SK-MEL-5 (cell line): ENCODE measurements around the gene TEX19. TPM values are rescaled to one million over a fixed set of nuclear protein-coding genes. Genes with fewer than 3 reads are reported as not detected.

Experiments used
- DNase-seq: peaks from one replicate; pipeline ENCODE4 v3.0.0-alpha.2; 2016; ENCODE audit warnings: low read depth, low spot score
- in situ Hi-C: cut with HindIII; loops from 2 replicates; pipeline ENCODE4 v1.10.0; 2016; ENCODE audit warnings: low sequenced_read_pairs, high pct_unique_total_duplicates, low pct_unique_long_range_greater_than_20kb
- polyA plus RNA-seq, 2 experiments: library from polyadenylated mRNA; depleted of rRNA; stranded (reverse); fragments of >200 nt; gene quantifications; 2 replicates each; pipeline ENCODE4 v1.2.3, GENCODE V29; 2015
- total RNA-seq: library from RNA; depleted of rRNA; stranded (reverse); fragments of >200 nt; shearing (Covaris generic); gene quantifications from 2 replicates; pipeline ENCODE4 v1.2.3, GENCODE V29; 2014; rRNA removed

TEX19 gene, protein sequence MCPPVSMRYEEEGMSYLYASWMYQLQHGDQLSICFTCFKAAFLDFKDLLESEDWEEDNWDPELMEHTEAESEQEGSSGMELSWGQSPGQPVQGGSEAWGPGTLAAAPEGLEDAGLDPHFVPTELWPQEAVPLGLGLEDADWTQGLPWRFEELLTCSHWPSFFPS
- total RNA-seq = 0.05 and 0.19 TPM in 2 replicates
- 0.27 and 0.35 TPM in 2 replicates for polyA plus RNA-seq (2015; cell fraction: cytosol; rRNA removed)
- 0.18 TPM in 1 of 2 replicates, not detected in the other for polyA plus RNA-seq (2015; cell fraction: nucleus; rRNA removed)

DNA sequence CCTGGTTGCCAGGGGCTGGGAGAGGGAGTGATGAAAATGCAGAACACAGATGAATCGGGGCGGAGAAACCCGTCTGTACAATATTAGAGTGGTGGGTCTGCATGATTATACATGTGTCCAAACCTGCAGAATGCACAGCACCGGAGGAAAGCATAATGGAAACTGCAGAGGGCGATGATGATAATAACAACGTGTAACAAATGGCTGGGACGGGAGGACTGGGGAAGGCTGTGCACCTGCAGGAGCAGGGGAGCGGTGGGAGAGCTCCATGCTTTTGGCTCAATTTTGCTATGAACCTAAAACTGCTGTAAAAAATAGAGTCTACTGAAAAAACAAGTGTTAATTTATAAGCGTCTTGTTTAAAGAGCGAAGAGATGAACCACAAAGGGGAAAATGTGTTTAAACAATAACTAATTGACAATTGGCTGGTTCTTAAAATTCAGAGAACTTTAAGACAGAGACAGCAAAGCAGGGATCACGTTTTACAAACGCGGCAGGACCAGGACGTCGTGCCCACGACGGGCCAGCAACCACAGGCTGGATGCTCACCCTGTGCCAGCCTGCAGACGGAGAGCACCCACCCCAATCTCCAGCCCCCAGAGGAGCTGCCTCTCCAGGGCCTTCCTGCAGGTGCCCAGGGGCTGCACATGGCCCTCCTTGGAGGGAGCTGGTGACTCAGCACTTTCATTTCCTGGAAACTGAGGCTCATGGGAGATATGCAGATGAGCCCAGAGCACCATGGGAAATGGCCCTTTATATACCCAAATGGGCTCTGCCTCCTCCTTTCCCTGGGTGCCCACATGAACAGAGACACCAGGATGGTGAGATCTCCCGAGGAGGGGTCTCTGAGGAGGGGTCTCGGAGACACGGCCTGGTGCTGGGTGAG lies at the start of gene TEX19:
TEX19 (plus strand) TSS at position 783 of the 886 bp plus-strand sequence. CDS start 2,904 bp downstream, outside the sequence.
- in situ Hi-C loops = no loop called here
- DNase-seq = peak; percentile 35

DNA sequence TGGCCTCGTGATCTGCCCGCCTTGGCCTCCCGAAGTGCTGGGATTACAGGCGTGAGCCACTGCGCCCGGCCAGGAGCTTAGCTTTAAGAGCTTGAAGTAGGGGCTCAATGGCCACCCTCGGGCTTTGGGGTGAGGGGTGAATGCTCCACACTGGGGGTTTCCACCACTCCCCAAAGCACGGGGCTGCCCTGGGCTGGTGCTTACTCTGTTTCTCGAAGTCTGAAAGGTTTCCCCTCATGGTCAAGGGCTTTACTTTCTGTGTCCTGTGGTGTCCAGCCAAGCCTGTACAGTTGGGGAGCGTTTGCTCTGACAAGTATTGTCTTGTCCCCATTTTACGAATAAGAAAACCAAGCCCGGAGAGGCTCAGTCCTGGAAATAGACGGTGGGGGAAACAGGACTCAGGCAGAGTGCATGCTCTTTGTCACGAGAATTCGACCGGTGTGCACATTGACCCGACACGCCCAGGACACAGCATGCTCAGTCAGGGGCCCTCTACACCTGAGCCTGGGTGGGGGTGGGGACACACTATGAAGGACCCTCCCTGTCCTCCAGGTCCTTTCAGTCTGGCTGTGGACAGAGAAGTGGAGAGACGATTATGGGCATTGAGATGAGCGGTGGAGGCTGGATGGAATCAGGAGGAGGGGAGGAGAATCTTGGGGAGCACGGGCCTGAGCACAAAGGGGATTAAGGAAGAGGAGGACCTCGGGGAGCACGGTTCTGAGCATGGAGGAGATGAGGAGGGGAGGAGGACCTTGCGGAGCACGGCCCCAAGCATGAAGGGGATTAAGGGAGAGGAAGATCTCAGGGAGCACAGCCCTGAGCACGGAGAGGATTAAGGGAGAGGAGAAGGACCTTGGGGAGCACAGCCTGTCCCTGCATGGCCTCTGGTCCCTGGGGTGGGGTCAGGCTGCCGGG lies 49.1 kb upstream of the TEX19 start:
- in situ Hi-C loops = no loop called here
- no peak for DNase-seq

DNA sequence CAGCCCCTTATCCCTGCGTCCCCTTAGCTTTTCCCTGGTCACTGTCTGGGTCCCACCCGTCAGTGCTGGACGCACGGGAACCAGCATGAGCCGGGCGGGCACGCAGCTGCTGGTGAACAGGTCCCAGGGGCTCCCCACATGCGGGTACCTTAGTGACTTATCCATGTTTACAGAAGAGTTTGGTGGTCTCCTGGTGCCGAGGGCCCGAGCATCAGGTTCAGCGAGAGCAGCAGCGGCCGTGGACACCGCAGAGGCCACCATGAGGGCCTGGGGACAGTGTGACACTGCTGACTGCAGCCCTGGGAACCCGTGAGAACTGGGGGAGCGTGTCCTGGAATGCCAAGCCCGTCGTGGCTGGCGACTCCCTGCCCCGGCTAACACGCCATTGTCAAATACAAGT lies 48.2 kb upstream of the TEX19 start:
- in situ Hi-C loops = no loop called here
- no peak for DNase-seq

- no peak for DNase-seq
- in situ Hi-C loops = no loop called here
Observed at GRCh38 chr17:82311971-82312370, 47.1 kb upstream of the TEX19 start.

DNA sequence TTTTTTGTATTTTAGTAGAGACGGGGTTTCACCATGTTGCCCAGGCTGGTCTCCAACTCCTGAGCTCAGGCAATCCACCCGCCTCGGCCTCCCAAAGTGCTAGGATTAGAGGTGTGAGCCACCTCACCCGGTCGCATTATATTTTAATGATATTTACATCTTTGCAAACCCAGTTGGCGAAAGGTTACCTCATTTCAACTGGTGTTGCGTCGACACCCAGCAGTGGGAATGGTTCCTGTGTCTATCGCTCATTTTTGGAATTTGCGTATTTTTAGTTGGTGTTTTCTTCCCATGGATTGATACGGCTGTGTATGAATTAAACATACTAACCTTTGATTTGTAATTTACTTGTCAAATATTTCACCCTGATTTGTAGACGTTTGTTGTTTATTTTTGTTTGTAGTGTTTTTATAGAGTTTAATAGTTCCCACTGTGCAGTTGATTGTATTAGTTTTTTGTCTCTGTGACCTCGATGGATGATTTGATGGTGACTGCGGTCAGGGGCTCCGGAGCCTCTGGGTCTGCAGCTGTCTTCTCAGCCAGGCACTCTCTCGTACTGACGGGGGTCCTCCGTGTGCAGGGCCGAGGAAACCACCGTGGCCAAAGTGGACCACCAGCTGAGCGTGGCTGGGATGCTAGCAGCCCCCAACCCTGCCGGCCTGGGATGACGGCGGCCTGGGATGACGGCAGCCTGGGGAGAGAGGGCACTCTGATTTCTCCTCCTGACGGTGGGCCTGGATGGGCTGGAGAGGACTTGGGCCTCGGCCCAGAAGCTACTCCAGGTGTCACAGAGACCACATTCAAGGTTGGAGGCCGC lies 45.6 kb upstream of the TEX19 start:
- no peak for DNase-seq
- in situ Hi-C loops = no loop called here

DNA sequence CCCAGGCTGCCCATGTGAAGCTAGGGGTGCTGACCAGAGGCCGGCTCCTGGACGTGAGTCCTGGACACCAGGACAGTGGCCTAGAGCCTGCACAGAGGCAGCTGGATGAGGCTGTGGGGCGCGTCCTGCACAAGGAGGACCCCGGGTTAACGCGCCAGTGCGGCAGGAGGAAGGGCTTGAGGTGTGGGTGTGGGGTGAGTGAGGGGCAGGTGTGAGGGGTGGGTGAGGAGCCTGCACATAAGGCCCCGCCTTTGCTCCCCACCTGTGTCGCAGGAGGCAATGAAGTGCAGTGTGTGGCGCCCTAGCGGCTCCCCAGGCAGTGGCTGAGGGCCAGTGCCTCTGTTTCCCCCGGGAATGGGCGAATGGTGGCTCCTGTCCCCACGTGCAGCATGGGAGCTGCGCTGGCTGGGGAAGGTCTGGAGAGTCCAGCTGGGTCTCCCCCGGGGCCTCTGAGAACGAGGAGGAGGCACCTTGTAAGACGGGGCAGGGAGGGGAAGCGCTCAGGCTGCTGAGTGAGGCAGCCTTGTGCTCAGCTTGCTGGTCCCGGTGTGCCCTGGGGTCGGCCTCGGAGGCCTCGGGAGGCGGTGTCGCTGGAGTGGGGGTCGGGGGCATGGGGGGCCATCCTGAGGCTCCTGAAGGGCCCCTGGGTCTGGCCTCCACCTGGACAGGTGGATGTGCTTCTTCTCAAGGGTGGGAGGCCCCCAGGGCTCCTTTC lies 44.9 kb upstream of the TEX19 start:
- no peak for DNase-seq
- in situ Hi-C loops = no loop called here

GRCh38 chr17:82314727-82315605 lies 44.1 kb upstream of the TEX19 start:
- in situ Hi-C loops = no loop called here

GRCh38 chr17:82315703-82316358 lies 43.2 kb upstream of the TEX19 start:
- DNase-seq = no peak
- in situ Hi-C loops = no loop called here

More at GRCh38 chr17:82314727-82315605, 44.1 kb upstream of the TEX19 start:
- no peak for DNase-seq

DNA sequence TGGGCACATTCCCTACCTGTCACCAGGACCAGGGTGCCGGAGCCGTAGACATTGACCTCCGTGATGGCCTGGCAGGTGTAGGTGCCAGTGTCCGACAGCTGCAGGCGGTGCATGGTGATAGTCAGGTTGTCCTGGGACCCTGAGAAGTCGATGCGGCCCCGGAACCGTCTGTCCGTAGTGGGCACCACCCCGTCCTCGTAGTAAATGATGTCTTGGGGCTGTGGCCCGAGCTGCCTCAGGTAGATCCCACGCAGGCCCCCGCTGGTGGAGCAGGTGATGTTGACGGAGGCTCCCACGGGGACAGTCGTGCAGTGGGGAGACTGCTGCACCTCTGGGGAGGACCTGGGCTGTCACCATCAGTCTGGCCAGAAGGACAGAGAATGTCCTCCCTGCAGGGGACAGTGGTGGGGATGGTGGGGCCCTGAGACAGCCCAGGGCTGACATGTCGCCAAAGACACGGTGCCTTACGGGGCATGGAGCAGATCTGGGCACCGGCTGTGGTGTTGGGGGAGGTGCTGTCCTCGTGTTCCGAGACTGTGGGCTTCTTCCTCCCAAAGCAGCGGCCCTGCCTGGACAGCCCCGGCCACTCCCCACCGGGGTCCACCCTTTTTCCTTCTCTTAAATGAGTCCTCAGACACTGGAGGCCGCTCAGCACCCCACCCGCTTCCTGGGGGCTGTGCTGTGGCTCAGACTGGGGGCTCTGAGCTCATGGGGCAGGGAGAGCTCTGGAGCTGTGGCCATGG lies 42.2 kb upstream of the TEX19 start:
- no peak for DNase-seq
- in situ Hi-C loops = no loop called here

DNA sequence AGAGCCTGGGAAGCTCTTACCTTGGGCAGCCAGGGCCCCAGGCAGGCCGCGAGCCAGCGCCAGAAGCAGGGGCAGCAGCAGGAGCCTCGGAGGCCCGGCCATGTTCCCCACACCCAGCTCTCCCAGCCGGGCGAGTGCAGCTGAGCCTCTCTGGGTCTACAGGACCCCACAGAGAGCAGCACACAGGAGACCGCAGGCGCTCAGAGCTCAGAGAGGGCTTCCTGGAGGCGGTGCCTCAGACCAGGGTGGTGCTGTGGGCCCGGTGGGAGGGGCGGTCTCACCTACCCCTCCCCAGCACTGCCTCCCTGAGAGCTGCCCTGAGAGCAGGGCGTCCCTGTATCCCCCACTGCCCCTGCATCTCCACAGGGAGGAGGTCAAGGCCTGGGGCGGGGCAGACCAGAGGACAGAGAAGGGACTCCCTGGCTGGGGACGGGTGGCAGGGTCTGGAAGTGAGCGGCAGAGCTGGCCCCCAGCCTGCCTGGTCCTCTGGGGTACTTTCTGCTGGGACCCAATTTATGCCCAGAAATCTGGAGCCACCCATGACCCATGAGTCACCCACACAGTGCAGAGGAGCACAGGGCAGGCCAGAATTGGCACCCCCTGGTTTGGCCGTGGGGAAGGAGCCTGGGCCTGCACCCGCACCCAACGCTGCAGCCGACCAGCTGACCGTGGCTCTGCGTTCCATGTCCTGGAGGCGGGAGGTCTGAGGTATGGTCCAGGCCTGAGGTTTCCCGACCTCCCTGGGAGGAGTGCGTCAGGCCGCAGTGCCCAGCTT lies 41.5 kb upstream of the TEX19 start, which contains the start of gene CD7:
CD7 (minus strand) TSS at position 215 of the 775 bp plus-strand sequence; CDS start at position 102, 113 bp downstream.
- DNase-seq = no peak
- in situ Hi-C loops = no loop called here

DNA sequence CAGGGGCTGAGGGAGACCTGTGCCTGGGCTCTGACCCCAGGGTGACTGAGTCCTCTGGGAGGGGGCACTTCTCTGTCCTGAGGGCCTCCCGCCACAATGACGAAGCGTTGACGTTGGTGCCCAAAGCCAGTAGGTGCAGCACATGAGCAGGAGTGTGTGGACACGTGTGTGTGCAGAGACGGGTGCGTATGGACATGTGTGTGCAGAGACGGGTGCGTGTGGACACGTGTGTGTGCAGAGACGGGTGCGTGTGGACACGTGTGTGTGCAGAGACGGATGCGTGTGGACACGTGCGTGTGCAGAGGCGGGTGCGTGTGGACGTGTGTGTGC lies 40.9 kb upstream of the TEX19 start:
- DNase-seq = no peak
- in situ Hi-C loops = no loop called here

DNA sequence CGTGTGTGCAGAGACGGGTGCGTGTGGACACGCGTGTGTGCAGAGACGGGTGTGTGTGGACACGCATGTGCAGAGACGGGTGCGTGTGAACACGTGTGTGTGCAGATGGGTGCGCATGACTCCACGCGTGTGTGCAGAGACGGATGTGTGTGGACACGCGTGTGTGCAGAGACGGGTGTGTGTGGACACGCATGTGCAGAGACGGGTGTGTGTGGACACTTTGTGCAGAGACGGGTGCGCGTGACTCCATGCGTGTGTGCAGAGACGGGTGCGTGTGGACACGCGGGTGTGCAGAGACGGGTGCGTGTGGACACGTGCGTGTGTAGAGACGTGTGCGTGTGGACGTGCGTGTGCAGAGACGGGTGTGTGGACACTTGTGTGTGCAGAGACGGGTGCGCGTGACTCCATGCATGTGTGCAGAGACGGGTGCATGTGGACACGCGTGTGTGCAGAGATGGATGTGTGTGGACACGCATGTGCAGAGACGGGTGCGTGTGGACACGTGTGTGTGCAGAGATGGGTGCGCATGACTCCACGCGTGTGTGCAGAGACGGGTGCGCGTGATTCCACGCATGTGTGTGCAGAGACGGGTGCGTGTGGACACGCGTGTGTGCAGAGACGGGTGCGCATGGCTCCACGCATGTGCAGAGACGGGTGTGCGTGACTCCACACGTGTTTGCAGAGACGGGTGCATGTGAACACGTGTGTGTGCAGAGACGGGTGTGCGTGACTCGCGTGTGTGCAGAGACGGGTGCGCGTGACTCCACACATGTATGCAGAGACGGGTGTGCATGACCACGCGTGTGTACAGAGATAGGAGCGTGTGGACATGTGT lies 40.1 kb upstream of the TEX19 start:
- DNase-seq = no peak
- in situ Hi-C loops = no loop called here

GRCh38 chr17:82319619-82320062 lies 39.4 kb upstream of the TEX19 start:
- DNase-seq = no peak
- in situ Hi-C loops = no loop called here
